Neutrophil (primary cell): ENCODE measurements around the gene AAMDC.
"Not testable (repeated sequence)": the region's sequence is repeated elsewhere in the genome, so short reads cannot be mapped to it uniquely, and the experiment has no call there.

Experiments used
- H3K27ac ChIP-seq: fragments of 200-600 bp; sonication (generic); 2 replicates; pipeline ENCODE4 v1.5.1; 2016; ENCODE audit warnings: mild to moderate bottlenecking, moderate library complexity
- H3K27me3 ChIP-seq: fragments of 200-600 bp; sonication (generic); 2 replicates; pipeline ENCODE4 v1.6.0; 2016; ENCODE audit warnings: mild to moderate bottlenecking
- H3K36me3 ChIP-seq: fragments of 200-600 bp; sonication (generic); 2 replicates; pipeline ENCODE4 v1.5.1; 2017
- H3K4me1 ChIP-seq, 2 experiments: fragments of 200-600 bp in 1 of 2; sonication (generic) in 1 of 2; 1 replicate in 1 of 2; 2 replicates in 1 of 2; pipeline versions ENCODE4 v1.5.1 to v1.6.1; 2013 to 2016; ENCODE audit warnings: low read depth in 1 of 2, low read length in 1 of 2, mild to moderate bottlenecking in 1 of 2, moderate library complexity in 1 of 2; ENCODE audit not compliant: control insufficient read depth in 1 of 2, insufficient read depth in 1 of 2
- H3K4me3 ChIP-seq, 2 experiments: fragments of 200-600 bp in 1 of 2; sonication (generic) in 1 of 2; 1 replicate in 1 of 2; 2 replicates in 1 of 2; pipeline ENCODE4 v1.5.1; 2013 to 2016; ENCODE audit warnings: low read depth in 1 of 2, low read length in 1 of 2, mild to moderate bottlenecking in 1 of 2, moderate library complexity in 1 of 2
- H3K9me3 ChIP-seq: fragments of 200-600 bp; sonication (generic); 2 replicates; pipeline ENCODE4 v1.5.1; 2016
- TF ChIP-seq, protein P1 (sequence below): fragments of 200-600 bp; sonication (generic); IDR thresholded peaks from 2 replicates; pipeline ENCODE4 v1.5.1; 2016; ENCODE audit warnings: antibody characterized with exemption

Gene AAMDC

GRCh38 chr11:77842441-77843121 lies 21.6 kb downstream of the AAMDC start:
- Histone ChIP-seq H3K4me1 (peaks cover 0 to 7% of the 10 kb centered on the region in 2 experiments), H3K4me3 (no peak overlapping the region), H3K36me3 (no peaks in the 10 kb centered on the region), H3K27ac (peak overlapping the region; percentile 56), H3K27me3 (no peaks in the 10 kb centered on the region), H3K9me3 (no peaks in the 10 kb centered on the region)
- TF ChIP-seq, protein P1, sequence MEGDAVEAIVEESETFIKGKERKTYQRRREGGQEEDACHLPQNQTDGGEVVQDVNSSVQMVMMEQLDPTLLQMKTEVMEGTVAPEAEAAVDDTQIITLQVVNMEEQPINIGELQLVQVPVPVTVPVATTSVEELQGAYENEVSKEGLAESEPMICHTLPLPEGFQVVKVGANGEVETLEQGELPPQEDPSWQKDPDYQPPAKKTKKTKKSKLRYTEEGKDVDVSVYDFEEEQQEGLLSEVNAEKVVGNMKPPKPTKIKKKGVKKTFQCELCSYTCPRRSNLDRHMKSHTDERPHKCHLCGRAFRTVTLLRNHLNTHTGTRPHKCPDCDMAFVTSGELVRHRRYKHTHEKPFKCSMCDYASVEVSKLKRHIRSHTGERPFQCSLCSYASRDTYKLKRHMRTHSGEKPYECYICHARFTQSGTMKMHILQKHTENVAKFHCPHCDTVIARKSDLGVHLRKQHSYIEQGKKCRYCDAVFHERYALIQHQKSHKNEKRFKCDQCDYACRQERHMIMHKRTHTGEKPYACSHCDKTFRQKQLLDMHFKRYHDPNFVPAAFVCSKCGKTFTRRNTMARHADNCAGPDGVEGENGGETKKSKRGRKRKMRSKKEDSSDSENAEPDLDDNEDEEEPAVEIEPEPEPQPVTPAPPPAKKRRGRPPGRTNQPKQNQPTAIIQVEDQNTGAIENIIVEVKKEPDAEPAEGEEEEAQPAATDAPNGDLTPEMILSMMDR, result no peak

DNA sequence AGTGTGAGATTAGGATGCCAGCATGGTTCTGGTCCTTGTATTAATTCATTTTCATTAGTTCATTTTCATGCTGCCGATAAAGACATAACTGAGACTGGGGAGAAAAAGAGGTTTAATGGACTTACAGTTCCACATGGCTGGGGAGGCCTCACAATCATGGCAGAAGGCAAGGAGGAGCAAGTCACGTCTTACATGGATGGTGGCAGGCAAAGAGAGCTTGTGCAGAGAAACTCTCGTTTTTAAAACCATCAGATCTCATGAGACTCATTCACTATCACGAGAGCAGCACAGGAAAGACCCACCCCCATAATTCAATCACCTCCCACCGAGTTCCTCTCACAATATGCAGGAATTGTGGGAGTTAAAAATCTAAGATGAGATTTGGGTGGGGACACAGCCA lies 22.8 kb downstream of the AAMDC start:
- not testable (repeated sequence) for H3K27ac ChIP-seq, H3K27me3 ChIP-seq, H3K4me1 ChIP-seq, H3K36me3 ChIP-seq, H3K9me3 ChIP-seq, H3K4me3 ChIP-seq

DNA sequence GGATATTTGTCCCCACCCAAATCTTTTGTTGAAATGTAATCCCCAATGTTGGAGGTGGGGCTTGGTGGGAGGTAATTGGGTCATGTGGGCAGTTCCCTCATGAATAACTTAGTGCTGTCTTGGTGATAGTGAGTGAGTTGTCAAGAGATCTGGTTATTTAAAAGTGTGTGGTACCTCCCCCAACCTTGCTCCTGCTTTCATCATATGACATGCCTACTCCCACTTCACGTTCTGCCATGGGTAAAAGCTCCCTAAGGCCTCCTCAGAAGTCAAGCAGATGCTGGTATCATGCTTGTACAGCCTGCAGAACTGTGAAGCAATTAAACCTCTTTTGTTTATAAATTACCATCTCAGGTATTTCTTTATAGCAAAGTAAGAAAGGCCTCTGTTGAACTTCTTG lies 30.6 kb downstream of the AAMDC start:
- TF ChIP-seq, protein P1, result no peak
- H3K4me3 ChIP-seq, result no peak overlapping the region
- H3K4me1 ChIP-seq, result no peaks in the 10 kb centered on the region
- no peaks in the 10 kb centered on the region for H3K36me3 ChIP-seq
- no peak overlapping the region for H3K27ac ChIP-seq
- H3K9me3 ChIP-seq, result peaks cover 7% of the 10 kb centered on the region
- no peaks in the 10 kb centered on the region for H3K27me3 ChIP-seq

GRCh38 chr11:77854838-77855237 lies 33.9 kb downstream of the AAMDC start:
- TF ChIP-seq, protein P1, result no peak
- Histone ChIP-seq H3K4me3 (no peak overlapping the region), H3K36me3 (no peaks in the 10 kb centered on the region), H3K9me3 (peaks cover 7% of the 10 kb centered on the region), H3K27ac (no peak overlapping the region), H3K27me3 (no peaks in the 10 kb centered on the region), H3K4me1 (no peaks in the 10 kb centered on the region)

GRCh38 chr11:77857906-77858457 lies 37.0 kb downstream of the AAMDC start:
- not testable (repeated sequence) for H3K27ac ChIP-seq, H3K36me3 ChIP-seq, H3K27me3 ChIP-seq, H3K9me3 ChIP-seq, H3K4me1 ChIP-seq, H3K4me3 ChIP-seq

- not testable (repeated sequence) for H3K4me3 ChIP-seq, H3K4me1 ChIP-seq, H3K27me3 ChIP-seq, H3K9me3 ChIP-seq, H3K36me3 ChIP-seq, H3K27ac ChIP-seq
Observed at GRCh38 chr11:77861444-77861843, 40.5 kb downstream of the AAMDC start.

- Histone ChIP-seq H3K4me3 (no peak overlapping the region), H3K4me1 (no peaks in the 10 kb centered on the region), H3K27me3 (no peaks in the 10 kb centered on the region), H3K27ac (no peak overlapping the region), H3K9me3 (no peaks in the 10 kb centered on the region), H3K36me3 (peaks cover 4% of the 10 kb centered on the region)
- TF ChIP-seq, protein P1, result no peak
Observed at GRCh38 chr11:77865805-77866204, 44.9 kb downstream of the AAMDC start.
